H1 (cell line): Measurements from ENCODE around the gene ARL5A. TPM values are rescaled to one million over a fixed set of nuclear protein-coding genes. Genes with fewer than 3 reads are reported as not detected.

Source experiments
- CTCF ChIA-PET: fragments of 300-600 bp; sonication (Branson Sonifier 250); formaldehyde crosslinking; loops from one replicate; lab custom pipeline; 2021; ENCODE audit not compliant: partially characterized antibody; lab: Charles Lee
- POLR2A ChIA-PET: fragments of 300-600 bp; sonication (Branson Sonifier 250); formaldehyde crosslinking; loops from one replicate; lab custom pipeline; 2021; ENCODE audit warnings: inconsistent platforms; ENCODE audit not compliant: partially characterized antibody; lab: Charles Lee
- DNase-seq, 2 experiments: peaks; one replicate each; pipeline versions ENCODE4 v3.0.0 to v3.0.0-alpha.2; 2010 to 2022; ENCODE audit warnings: low spot score in 2 of 2, low read depth in 1 of 2, mixed read lengths in 1 of 2
- FAIRE-seq: peaks from 2 replicates; lab custom pipeline; 2011; peaks lifted over from hg19 to GRCh38; lab: Jason Lieb, UNC
- H2AFZ ChIP-seq: 2 replicates; pipeline ENCODE4 v1.8.1; 2012; ENCODE audit warnings: low read length, inconsistent platforms
- H2AK5ac ChIP-seq: 2 replicates; pipeline ENCODE4 v1.6.1; 2013; ENCODE audit warnings: low read depth, low read length
- H2BK120ac ChIP-seq: replicated peaks from 2 replicates; pipeline ENCODE3; 2013; ENCODE audit warnings: low read depth, low read length, inconsistent platforms
- H2BK12ac ChIP-seq: 2 replicates; pipeline ENCODE4 v1.6.1; 2013; ENCODE audit warnings: low read depth, low read length
- H2BK15ac ChIP-seq: 2 replicates; pipeline ENCODE4 v1.6.1; 2013; ENCODE audit warnings: low read length
- H2BK20ac ChIP-seq: 2 replicates; pipeline ENCODE4 v1.6.1; 2013; ENCODE audit warnings: low read length
- H2BK5ac ChIP-seq: 2 replicates; pipeline ENCODE4 v1.6.1; 2013; ENCODE audit warnings: low read depth, low read length
- H3K14ac ChIP-seq: 2 replicates; pipeline ENCODE4 v1.6.1; 2013; ENCODE audit warnings: inconsistent platforms; ENCODE audit not compliant: insufficient read length
- H3K18ac ChIP-seq: 2 replicates; pipeline ENCODE4 v1.6.1; 2013; ENCODE audit warnings: low read length; ENCODE audit errors: extremely low read depth
- H3K23ac ChIP-seq: 2 replicates; pipeline ENCODE4 v1.6.1; 2013; ENCODE audit warnings: inconsistent platforms; ENCODE audit not compliant: insufficient read length
- H3K23me2 ChIP-seq: 2 replicates; pipeline ENCODE4 v1.6.1; 2013; ENCODE audit warnings: low read depth, low read length
- H3K27ac ChIP-seq: 2 replicates; pipeline ENCODE4 v1.6.1; 2011; ENCODE audit warnings: low read depth, low read length, inconsistent platforms
- H3K27me3 ChIP-seq, 4 experiments: replicated peaks in 1 of 4; 1 replicate in 1 of 4; 2 replicates in 3 of 4; pipeline versions ENCODE4 v1.6.1 to v1.8.1; 2011 to 2013; ENCODE audit warnings: low read length in 3 of 4, mild to moderate bottlenecking in 3 of 4, inconsistent platforms in 2 of 4, mixed read lengths in 2 of 4, moderate library complexity in 1 of 4; ENCODE audit not compliant: control insufficient read depth in 3 of 4, insufficient read depth in 3 of 4; ENCODE audit errors: extremely low read depth in 1 of 4
- H3K36me3 ChIP-seq, 4 experiments: 2 replicates each; pipeline versions ENCODE4 v1.6.1 to v1.8.1; 2011 to 2013; ENCODE audit warnings: mild to moderate bottlenecking in 4 of 4, low read length in 3 of 4, moderate library complexity in 2 of 4, control low read depth in 1 of 4, inconsistent platforms in 1 of 4; ENCODE audit not compliant: insufficient read depth in 4 of 4, control insufficient read depth in 2 of 4
- H3K4ac ChIP-seq: replicated peaks from 2 replicates; pipeline ENCODE3; 2013; ENCODE audit warnings: low read length, low read depth, mixed read lengths, inconsistent platforms; ENCODE audit not compliant: insufficient read length
- H3K4me1 ChIP-seq, 4 experiments: replicated peaks in 1 of 4; 1 replicate in 1 of 4; 2 replicates in 3 of 4; pipeline versions ENCODE4 v1.6.1 to v1.8.1; 2011 to 2013; ENCODE audit warnings: low read length in 3 of 4, inconsistent platforms in 2 of 4, mixed read lengths in 1 of 4; ENCODE audit not compliant: insufficient read depth in 4 of 4, control insufficient read depth in 3 of 4
- H3K4me2 ChIP-seq, 2 experiments: 2 replicates each; pipeline versions ENCODE4 v1.6.1 to v1.8.1; 2011 to 2013; ENCODE audit warnings: low read depth in 2 of 2, low read length in 2 of 2, control low read depth in 1 of 2, inconsistent platforms in 1 of 2, mild to moderate bottlenecking in 1 of 2; ENCODE audit not compliant: insufficient read depth in 1 of 2
- H3K4me3 ChIP-seq, 4 experiments: fragments of 200-600, 300-600 bp in 1 of 4; sonication (generic), shearing (Covaris generic), sonication (Bioruptor Twin) in 1 of 4; 2 replicates each; pipeline versions ENCODE4 v1.5.1 to v1.8.1; 2011 to 2016; ENCODE audit warnings: low read length in 4 of 4, low read depth in 3 of 4, control low read depth in 2 of 4, inconsistent platforms in 2 of 4, mild to moderate bottlenecking in 2 of 4, mixed read lengths in 1 of 4, moderate library complexity in 1 of 4; ENCODE audit not compliant: insufficient read depth in 2 of 4; ENCODE audit errors: extremely low read depth in 1 of 4
- H3K56ac ChIP-seq: replicated peaks from 2 replicates; pipeline ENCODE3; 2013; ENCODE audit warnings: low read depth, mild to moderate bottlenecking, mixed read lengths, low read length, inconsistent platforms; ENCODE audit not compliant: insufficient read length
- H3K79me1 ChIP-seq: 2 replicates; pipeline ENCODE4 v1.6.1; 2013; ENCODE audit warnings: low read depth, low read length, control low read depth
- H3K79me2 ChIP-seq, 2 experiments: 2 replicates each; pipeline versions ENCODE4 v1.6.1 to v1.8.1; 2012 to 2013; ENCODE audit warnings: low read length in 2 of 2, mild to moderate bottlenecking in 2 of 2, inconsistent platforms in 1 of 2; ENCODE audit not compliant: insufficient read depth in 2 of 2, control insufficient read depth in 1 of 2
- H3K9ac ChIP-seq, 4 experiments: replicated peaks in 1 of 4; 1 replicate in 1 of 4; 2 replicates in 3 of 4; pipeline versions ENCODE4 v1.6.1 to v1.8.1; 2011 to 2013; ENCODE audit warnings: low read depth in 3 of 4, low read length in 3 of 4, control low read depth in 2 of 4, mild to moderate bottlenecking in 2 of 4, moderate library complexity in 2 of 4, inconsistent platforms in 1 of 4; ENCODE audit errors: extremely low read depth in 1 of 4
- H3K9me3 ChIP-seq, 2 experiments: 2 replicates each; pipeline versions ENCODE4 v1.6.1 to v1.8.1; 2012 to 2013; ENCODE audit warnings: mild to moderate bottlenecking in 2 of 2, moderate library complexity in 2 of 2, control low read depth in 1 of 2, inconsistent platforms in 1 of 2, low read depth in 1 of 2, low read length in 1 of 2, mixed read lengths in 1 of 2; ENCODE audit not compliant: insufficient read depth in 2 of 2
- H4K20me1 ChIP-seq, 2 experiments: replicated peaks in 1 of 2; 2 replicates each; pipeline versions ENCODE3 to v1.8.1; 2011 to 2013; ENCODE audit warnings: inconsistent platforms in 2 of 2, low read length in 2 of 2, mild to moderate bottlenecking in 1 of 2; ENCODE audit not compliant: insufficient read depth in 2 of 2, control insufficient read depth in 1 of 2
- H4K5ac ChIP-seq: 2 replicates; pipeline ENCODE4 v1.6.1; 2013; ENCODE audit warnings: low read length, low read depth, mixed read lengths, inconsistent platforms; ENCODE audit not compliant: insufficient read length
- H4K8ac ChIP-seq: 2 replicates; pipeline ENCODE4 v1.8.0; 2013; ENCODE audit warnings: mild to moderate bottlenecking, moderate library complexity, low read length, inconsistent platforms; ENCODE audit not compliant: insufficient read depth; ENCODE audit errors: extremely low read depth
- H4K91ac ChIP-seq: replicated peaks from 2 replicates; pipeline ENCODE3; 2013; ENCODE audit warnings: low read length, mixed read lengths, inconsistent platforms; ENCODE audit not compliant: insufficient read length
- GTF2F1 ChIP-seq: IDR thresholded peaks from 2 replicates; pipeline ENCODE4 v1.6.1; 2012; ENCODE audit warnings: low read depth, low read length, improper control_type of control experiment, borderline replicate concordance
- MAFK ChIP-seq: IDR thresholded peaks from 2 replicates; pipeline ENCODE4 v1.6.1; 2012; ENCODE audit warnings: low read depth, mild to moderate bottlenecking, improper control_type of control experiment, low read length
- SIX5 ChIP-seq: IDR thresholded peaks from 2 replicates; pipeline ENCODE4 v1.6.1; 2011; ENCODE audit warnings: mild to moderate bottlenecking, low read depth, low read length
- SUZ12 ChIP-seq: fragments of 200-600 bp; sonication (generic); IDR thresholded peaks from 2 replicates; pipeline ENCODE4 v1.6.1; 2012; ENCODE audit warnings: mild to moderate bottlenecking, inconsistent platforms, low read length, moderate library complexity, mixed read lengths
- TAF1 ChIP-seq: IDR thresholded peaks from 2 replicates; pipeline ENCODE4 v1.6.1; 2011; ENCODE audit warnings: mild to moderate bottlenecking, low read depth, low read length
- WGBS, 2 experiments: shearing (Covaris generic) in 1 of 2; methylation state at CpG; one replicate each; pipeline versions ENCODE4 v1.1.6 to v1.1.7; 2013 to 2015; ENCODE audit warnings: low lambda C conversion rate in 2 of 2, mixed read lengths in 2 of 2, inconsistent platforms in 1 of 2, low coverage in 1 of 2, missing lambda C conversion rate in 1 of 2; ENCODE audit not compliant: insufficient replicate concordance in 2 of 2, insufficient coverage in 1 of 2, insufficient read length in 1 of 2; ENCODE audit errors: extremely low coverage in 1 of 2, missing lambda C conversion rate in 1 of 2; 5-methylcytosine and 5-hydroxymethylcytosine counted together
- polyA plus RNA-seq, 7 experiments: library from polyadenylated mRNA; depleted of rRNA in 3 of 7; stranded (reverse) in 5 of 7; unstranded in 2 of 7; fragments of >200 nt in 5 of 7; fragments of 200-250 nt in 2 of 7; gene quantifications; 1 replicate in 5 of 7; 2 replicates in 1 of 7; 4 replicates in 1 of 7; pipeline versions ENCODE4 v1.2.1 to v1.2.3, GENCODE V29; 2011 to 2013; ENCODE audit warnings: missing spikeins in 2 of 7, mixed read lengths in 2 of 7
- total RNA-seq: library from RNA; stranded (reverse); fragmentation: NEBNext Ultra II Directional; extraction: Animal tissue kit (Norgen Biotek cat#: 25700); gene quantifications from 2 replicates; pipeline ENCODE4 v1.2.1, GENCODE V29; 2021

ARL5A gene
- total and polyA plus RNA-seq, 2 of the 8 experiments (the other 6 are each of a cell fraction or from before 2014, with no cell fraction given): 12.6 to 86.3 TPM

GRCh38 chr2:151776367-151776766 lies 51.9 kb downstream of the ARL5A start:
- 82% methylated on average over 1 of the region's 1 CpG; no CpG with 5 or more reads in 1 of the 2 experiments for WGBS, 2 experiments
- Histone ChIP-seq H3K79me1 (no peaks in the 10 kb centered on the region), H4K91ac (no peak overlapping the region), H3K4me2 (no peak overlapping the region), H3K9me3 (no peaks in the 10 kb centered on the region), H3K4ac (no peak overlapping the region), H3K27ac (no peak overlapping the region), H3K4me3 (no peak overlapping the region), H3K56ac (no peak overlapping the region), H3K23me2 (peaks cover 1% of the 10 kb centered on the region; the same call in 1 of the 2 replicates), H3K36me3 (peaks cover 0 to 4% (median 1%) of the 10 kb centered on the region in 4 experiments; a peak in 2 of 8 replicates), H2BK5ac (no peak overlapping the region), H2AFZ (no peak overlapping the region), H3K79me2 (no peaks in the 10 kb centered on the region), H2BK15ac (no peak overlapping the region), H3K23ac (no peak overlapping the region), H3K14ac (no peak overlapping the region), H2BK12ac (no peak overlapping the region), H3K4me1 (no peaks in the 10 kb centered on the region), H3K27me3 (no peaks in the 10 kb centered on the region), H4K8ac (no peak overlapping the region), H4K20me1 (no peaks in the 10 kb centered on the region), H3K18ac (no peak overlapping the region), H4K5ac (no peak overlapping the region), H2BK20ac (no peak overlapping the region), H3K9ac (no peak overlapping the region), H2AK5ac (no peak overlapping the region), H2BK120ac (no peak overlapping the region)
- FAIRE-seq (no peak), DNase-seq (no peak)
- POLR2A ChIA-PET: no interaction called here
- TF ChIP-seq SUZ12 (no peak), GTF2F1 (no peak), MAFK (no peak), SIX5 (no peak), TAF1 (no peak)
- CTCF ChIA-PET: interaction anchor here (0.6 to 2.4 kb wide), 8 partner anchors 8 to 249 kb away, joined by 3 to 10 read pairs (median 5); no protein-coding TSS in a partner anchor
